IPS-18a (cell line): ENCODE measurements around the gene SELENOM.
A peak's percentile ranks its signal among the peaks of the same experiment; 100 is the strongest.
"Not testable (repeated sequence)": the region's sequence is repeated elsewhere in the genome, so short reads cannot be mapped to it uniquely, and the experiment has no call there.

Source experiments
- H3K27ac ChIP-seq: one replicate; pipeline ENCODE4 v1.5.1; 2013; ENCODE audit warnings: low read length
- H3K27me3 ChIP-seq: one replicate; pipeline ENCODE4 v1.6.1; 2013; ENCODE audit warnings: mild to moderate bottlenecking, low read length; ENCODE audit not compliant: control insufficient read depth, insufficient read depth
- H3K36me3 ChIP-seq: one replicate; pipeline ENCODE4 v1.6.1; 2013; ENCODE audit warnings: low read depth, low read length; ENCODE audit not compliant: control insufficient read depth
- H3K4me1 ChIP-seq: one replicate; pipeline ENCODE4 v1.6.1; 2013; ENCODE audit warnings: low read depth, low read length; ENCODE audit not compliant: control insufficient read depth
- H3K4me3 ChIP-seq: one replicate; pipeline ENCODE4 v1.5.1; 2013; ENCODE audit warnings: low read length
- H3K9ac ChIP-seq: one replicate; pipeline ENCODE4 v1.6.1; 2013; ENCODE audit warnings: mild to moderate bottlenecking, low read length, moderate library complexity
- H3K9me3 ChIP-seq: one replicate; pipeline ENCODE4 v1.6.1; 2013; ENCODE audit warnings: low read depth, low read length; ENCODE audit not compliant: control insufficient read depth

Gene SELENOM

GRCh38 chr22:31120642-31121041 is 13.3 kb upstream of the SELENOM start:
- peaks cover 19% of the 10 kb centered on the region for H3K4me1 ChIP-seq
- no peaks in the 10 kb centered on the region for H3K9me3 ChIP-seq
- no peaks in the 10 kb centered on the region for H3K27me3 ChIP-seq
- no peak overlapping the region for H3K27ac ChIP-seq
- H3K9ac ChIP-seq = no peak overlapping the region
- H3K36me3 ChIP-seq = no peaks in the 10 kb centered on the region
- no peak overlapping the region for H3K4me3 ChIP-seq

DNA sequence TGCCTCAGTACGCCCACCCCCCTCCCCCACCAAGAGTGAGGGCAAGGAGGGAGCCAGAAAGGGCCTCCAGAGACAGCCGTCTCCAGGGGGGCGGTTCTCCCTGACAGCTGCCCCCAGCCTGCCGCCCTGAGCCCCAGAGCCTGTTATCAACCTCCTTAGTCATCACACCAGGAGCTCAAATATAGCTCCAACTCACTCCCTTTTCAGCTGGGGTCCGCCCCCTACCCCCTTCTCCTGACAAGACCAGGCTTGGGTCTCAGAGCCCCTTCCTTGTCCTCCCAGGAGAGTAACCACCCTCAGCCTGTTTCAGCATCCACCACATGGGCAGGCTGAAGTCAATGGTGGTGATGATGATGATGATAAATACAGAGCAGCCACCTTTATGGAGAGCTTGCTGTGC is 12.9 kb upstream of the SELENOM start:
- no peak overlapping the region for H3K4me3 ChIP-seq
- H3K36me3 ChIP-seq = no peaks in the 10 kb centered on the region
- H3K27me3 ChIP-seq = no peaks in the 10 kb centered on the region
- H3K9me3 ChIP-seq = no peaks in the 10 kb centered on the region
- peaks cover 19% of the 10 kb centered on the region for H3K4me1 ChIP-seq
- no peak overlapping the region for H3K9ac ChIP-seq
- no peak overlapping the region for H3K27ac ChIP-seq

GRCh38 chr22:31119026-31119717 is 11.8 kb upstream of the SELENOM start:
- Histone ChIP-seq H3K27ac (no peak overlapping the region), H3K4me3 (no peak overlapping the region)

DNA sequence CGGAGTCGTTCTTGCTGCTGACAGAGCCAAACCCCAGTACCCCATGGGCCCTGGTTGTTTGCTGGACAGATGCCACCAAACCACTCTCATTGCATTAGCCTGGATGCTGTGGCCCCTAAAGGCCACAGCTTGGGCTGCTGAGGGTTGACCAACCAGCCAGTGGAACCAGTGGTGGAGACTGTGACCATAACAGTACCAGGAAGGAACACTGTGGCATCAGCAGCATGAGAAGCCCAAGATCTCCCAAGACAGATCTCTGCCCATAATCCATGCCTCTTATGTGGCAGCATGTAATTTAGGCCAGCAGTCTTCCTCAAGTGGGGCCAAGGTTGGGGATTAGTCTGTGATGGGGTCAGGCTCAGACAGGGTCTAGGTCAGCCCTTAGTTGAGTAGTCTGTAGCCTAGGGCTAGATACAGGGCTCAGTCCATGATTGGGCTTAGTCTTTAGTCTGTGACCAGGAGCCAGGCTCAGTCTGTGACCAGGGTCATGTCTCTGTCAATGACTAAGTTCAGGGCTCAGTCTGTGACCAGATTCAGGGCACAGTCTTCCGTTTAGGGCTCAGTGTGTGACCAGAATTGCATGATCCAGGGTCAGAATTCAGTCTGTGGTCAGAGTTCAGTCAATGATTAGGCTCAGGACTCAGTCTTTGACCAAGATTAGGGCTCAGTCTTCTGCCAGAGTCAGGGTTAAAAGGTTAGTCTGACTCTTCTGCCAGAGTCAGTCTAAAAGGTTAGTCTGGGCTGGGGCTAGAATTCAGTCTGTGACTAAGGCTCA is 10.9 kb upstream of the SELENOM start:
- Histone ChIP-seq H3K4me1 (peaks cover 16% of the 10 kb centered on the region), H3K9ac (no peak overlapping the region), H3K9me3 (no peaks in the 10 kb centered on the region), H3K36me3 (no peaks in the 10 kb centered on the region), H3K27ac (no peak overlapping the region), H3K27me3 (no peaks in the 10 kb centered on the region), H3K4me3 (no peak overlapping the region)

More at GRCh38 chr22:31119026-31119717, 11.8 kb upstream of the SELENOM start:
- no peaks in the 10 kb centered on the region for H3K9me3 ChIP-seq
- peaks cover 19% of the 10 kb centered on the region for H3K4me1 ChIP-seq
- no peaks in the 10 kb centered on the region for H3K36me3 ChIP-seq
- H3K27me3 ChIP-seq = no peaks in the 10 kb centered on the region
- H3K9ac ChIP-seq = no peak overlapping the region

GRCh38 chr22:31112547-31113091 is 5.3 kb upstream of the SELENOM start:
- H3K4me3 ChIP-seq, H3K27ac ChIP-seq, H3K4me1 ChIP-seq: not testable (repeated sequence)

DNA sequence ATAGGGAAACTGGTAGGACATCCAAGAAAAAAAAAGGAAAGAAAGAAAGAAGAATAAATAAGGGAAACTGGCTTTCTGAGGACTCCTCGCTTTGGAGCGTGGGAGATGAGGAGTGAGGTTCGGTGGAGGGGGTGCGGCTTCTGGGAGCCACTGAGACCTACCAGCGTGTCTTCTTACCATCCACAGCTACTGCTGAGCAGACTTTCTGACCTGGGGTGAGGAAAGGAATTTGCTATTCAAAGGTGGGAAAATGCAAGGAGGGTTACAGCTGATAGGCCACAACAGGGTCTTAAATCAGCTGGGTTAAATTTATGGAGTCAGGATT is 488 bp upstream of the SELENOM start:
- H3K27ac ChIP-seq = no peak overlapping the region
- peaks cover 11% of the 10 kb centered on the region for H3K4me1 ChIP-seq
- H3K36me3 ChIP-seq = no peaks in the 10 kb centered on the region
- H3K27me3 ChIP-seq = peaks cover 34% of the 10 kb centered on the region
- no peaks in the 10 kb centered on the region for H3K9me3 ChIP-seq
- peak overlapping the region; percentile 31 for H3K9ac ChIP-seq
- peak overlapping the region; percentile 68 for H3K4me3 ChIP-seq

More at GRCh38 chr22:31112547-31113091, 5.3 kb upstream of the SELENOM start:
- not testable (repeated sequence) for H3K36me3 ChIP-seq, H3K27me3 ChIP-seq, H3K9me3 ChIP-seq, H3K9ac ChIP-seq

GRCh38 chr22:31106731-31107177 is 614 bp downstream of the SELENOM start:
- H3K4me3 ChIP-seq = peak overlapping the region; percentile 68
- peaks cover 11% of the 10 kb centered on the region for H3K4me1 ChIP-seq
- peak overlapping the region; percentile 54 for H3K9ac ChIP-seq
- H3K27ac ChIP-seq = no peak overlapping the region
- no peaks in the 10 kb centered on the region for H3K36me3 ChIP-seq
- peaks cover 34% of the 10 kb centered on the region for H3K27me3 ChIP-seq
- no peaks in the 10 kb centered on the region for H3K9me3 ChIP-seq

DNA sequence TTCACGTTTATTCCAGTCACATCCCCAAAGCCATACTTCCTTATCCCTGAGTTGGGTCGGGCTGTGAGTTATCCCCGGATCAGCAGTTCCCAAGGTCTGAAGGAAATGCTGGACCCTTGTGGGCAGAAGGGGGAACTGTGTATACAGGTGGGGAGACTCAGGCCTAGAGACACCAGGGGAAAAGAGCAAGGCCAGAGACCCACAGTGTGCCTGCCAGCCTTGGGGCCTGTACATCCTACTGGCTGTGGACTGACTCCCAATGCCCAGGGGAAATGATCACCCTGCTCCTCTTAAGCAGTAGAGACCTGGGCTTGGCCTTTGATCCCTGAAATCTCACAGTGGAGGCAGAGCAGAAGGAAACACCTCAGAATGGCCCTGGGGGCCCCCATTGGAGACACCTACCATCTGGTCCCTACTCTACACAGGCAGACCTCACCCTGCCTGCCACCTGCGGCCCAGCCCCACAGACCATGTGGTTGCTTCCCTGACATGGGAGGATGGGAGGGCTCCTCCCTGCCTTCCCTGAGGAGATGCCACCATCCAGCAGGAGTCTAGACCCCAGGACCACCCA is 1.3 kb downstream of the SELENOM start:
- no peaks in the 10 kb centered on the region for H3K36me3 ChIP-seq
- H3K27ac ChIP-seq = no peak overlapping the region
- no peaks in the 10 kb centered on the region for H3K9me3 ChIP-seq
- peaks cover 34% of the 10 kb centered on the region for H3K27me3 ChIP-seq
- no peak overlapping the region for H3K9ac ChIP-seq
- peaks cover 11% of the 10 kb centered on the region for H3K4me1 ChIP-seq
- H3K4me3 ChIP-seq = no peak overlapping the region

DNA sequence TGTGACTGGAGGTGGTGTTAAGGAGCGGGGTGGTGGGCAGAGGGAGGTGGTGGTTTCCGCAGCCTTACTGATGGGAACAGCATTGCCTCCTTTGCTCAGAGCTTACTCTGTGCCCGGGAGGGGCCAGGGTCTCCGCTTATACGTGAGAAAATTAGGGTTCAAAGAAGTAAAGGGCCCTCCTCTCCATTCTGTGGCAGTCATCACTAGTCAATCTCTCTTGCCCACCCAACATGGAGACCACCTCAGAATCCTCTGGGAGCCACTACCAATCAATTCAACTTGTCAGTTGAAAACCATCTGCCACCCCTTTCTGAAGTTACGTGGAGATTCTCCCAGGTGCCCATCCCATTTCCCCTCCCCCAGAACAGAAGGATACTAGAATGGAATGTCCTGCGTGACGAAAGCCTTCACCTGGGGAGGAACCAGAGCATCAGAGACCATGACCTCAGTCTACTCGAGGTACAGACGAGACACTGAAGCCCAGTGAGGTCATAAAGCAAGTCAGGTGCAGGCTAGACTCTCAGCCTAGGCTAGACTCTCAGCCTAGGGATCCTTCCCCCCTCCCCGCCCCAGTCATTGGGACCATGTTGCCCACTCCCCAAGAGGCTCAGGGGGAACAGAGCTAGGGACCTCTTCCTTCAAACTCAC is 2.0 kb downstream of the SELENOM start:
- H3K27ac ChIP-seq = no peak overlapping the region
- peak overlapping the region; percentile 27 for H3K4me3 ChIP-seq
- H3K9ac ChIP-seq = no peak overlapping the region
- peaks cover 11% of the 10 kb centered on the region for H3K4me1 ChIP-seq
- no peaks in the 10 kb centered on the region for H3K9me3 ChIP-seq
- no peaks in the 10 kb centered on the region for H3K36me3 ChIP-seq
- peaks cover 34% of the 10 kb centered on the region for H3K27me3 ChIP-seq

DNA sequence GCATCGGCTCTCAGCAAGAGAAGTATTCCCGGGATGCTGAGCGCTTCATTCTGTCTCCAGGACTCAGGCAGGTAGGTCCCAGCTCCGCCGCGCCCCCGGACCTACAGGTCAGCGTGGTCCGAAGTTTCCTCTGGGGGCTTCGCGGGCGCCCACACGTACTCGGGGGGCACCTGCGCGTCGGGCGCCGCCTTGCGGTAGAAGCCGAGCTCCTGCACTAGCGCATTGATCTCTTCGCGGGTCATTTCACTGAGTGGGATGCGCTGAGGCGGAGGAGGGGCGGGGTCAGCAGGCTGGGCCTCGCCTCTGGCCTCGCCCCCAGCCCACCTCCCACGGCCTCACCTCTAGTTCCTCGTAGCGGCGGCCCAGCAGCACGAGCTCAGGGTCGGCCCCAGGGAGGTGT is 2.5 kb downstream of the SELENOM start:
- Histone ChIP-seq H3K27me3 (peaks cover 34% of the 10 kb centered on the region), H3K4me3 (peak overlapping the region; percentile 27), H3K9me3 (no peaks in the 10 kb centered on the region), H3K4me1 (peaks cover 11% of the 10 kb centered on the region), H3K36me3 (no peaks in the 10 kb centered on the region), H3K27ac (no peak overlapping the region), H3K9ac (no peak overlapping the region)
